K562 (cell line): ENCODE results near the gene UBE2R2. TPM values are rescaled to one million over a fixed set of nuclear protein-coding genes. Genes with fewer than 3 reads are reported as not detected.

Source experiments
- CBX1 ChIP-seq: sonication (generic); IDR thresholded peaks from 2 replicates; pipeline ENCODE4 v1.6.1; 2016; ENCODE audit warnings: antibody characterized with exemption, low read depth, mild to moderate bottlenecking
- E2F4 ChIP-seq: sonication (generic); formaldehyde crosslinking; IDR thresholded peaks from 2 replicates; pipeline ENCODE4 v1.8.0; 2022; ENCODE audit warnings: mild to moderate bottlenecking, low read depth, missing genetic modification reagents
- EP300 ChIP-seq: IDR thresholded peaks from 2 replicates; pipeline ENCODE4 v1.6.1; 2012; ENCODE audit warnings: low read length, improper control_type of control experiment
- ESRRA ChIP-seq: fragments of 450-650 bp; IDR thresholded peaks from 2 replicates; pipeline ENCODE4 v1.6.1; 2014; ENCODE audit warnings: low read depth, mild to moderate bottlenecking, moderate library complexity, borderline replicate concordance
- FOSL1 ChIP-seq: fragments of 200-800 bp; sonication (Bioruptor generic); conservative IDR thresholded peaks from 2 replicates; pipeline ENCODE4 v1.6.1; 2016; ENCODE audit warnings: missing genetic modification characterization, missing compliant biosample characterization
- GTF3C2 ChIP-seq: IDR thresholded peaks from 3 replicates; pipeline ENCODE4 v1.6.1; 2011; ENCODE audit warnings: borderline replicate concordance, mild to moderate bottlenecking, moderate library complexity; ENCODE audit not compliant: insufficient read length; ENCODE audit errors: extremely low read depth
- HEY1 ChIP-seq: fragments of 250-450 bp; sonication (Bioruptor Pico); IDR thresholded peaks from 2 replicates; pipeline ENCODE4 v1.5.0; 2020; ENCODE audit warnings: mild to moderate bottlenecking, moderate library complexity, borderline replicate concordance
- MAZ ChIP-seq, 2 experiments: fragments of 450-650 bp in 1 of 2; sonication (generic) in 1 of 2; formaldehyde crosslinking; IDR thresholded peaks in 1 of 2; conservative IDR thresholded peaks in 1 of 2; 2 replicates each; pipeline versions ENCODE4 v1.4.0 to v1.5.0; 2020; ENCODE audit warnings: mild to moderate bottlenecking in 1 of 2, missing genetic modification reagents in 1 of 2
- MITF ChIP-seq: IDR thresholded peaks from 2 replicates; pipeline ENCODE4 v1.6.1; 2014; ENCODE audit warnings: antibody characterized with exemption
- NFATC3 ChIP-seq: fragments of 450-650 bp; IDR thresholded peaks from 2 replicates; pipeline ENCODE4 v1.6.1; 2017; ENCODE audit warnings: mild to moderate bottlenecking
- NFIC ChIP-seq: fragments of 450-650 bp; IDR thresholded peaks from 2 replicates; pipeline ENCODE4 v1.6.1; 2017; ENCODE audit warnings: mild to moderate bottlenecking, inconsistent platforms
- RBBP5 ChIP-seq: fragments of 200-600 bp; sonication (generic); IDR thresholded peaks from 2 replicates; pipeline ENCODE4 v1.6.1; 2012; ENCODE audit warnings: borderline replicate concordance, mild to moderate bottlenecking, low read length, control low read depth, inconsistent platforms; ENCODE audit not compliant: insufficient read depth, poor library complexity, severe bottlenecking
- SP1 ChIP-seq: sonication (generic); formaldehyde crosslinking; IDR thresholded peaks from 2 replicates; pipeline ENCODE4 v1.8.1; 2022; ENCODE audit warnings: mild to moderate bottlenecking, missing genetic modification reagents
- TFAM ChIP-seq: fragments of 250-450 bp; sonication (Bioruptor Pico); conservative IDR thresholded peaks from 2 replicates; pipeline ENCODE4 v1.5.0; 2021; ENCODE audit warnings: mild to moderate bottlenecking, moderate library complexity
- ZKSCAN1 ChIP-seq: fragments of 150-350 bp; IDR thresholded peaks from 2 replicates; pipeline ENCODE4 v1.6.1; 2016; ENCODE audit warnings: low read depth, low read length
- ZNF224 ChIP-seq: sonication (generic); formaldehyde crosslinking; IDR thresholded peaks from 2 replicates; pipeline ENCODE4 v1.8.0; 2022; ENCODE audit warnings: mild to moderate bottlenecking, missing genetic modification reagents
- polyA plus RNA-seq, 8 experiments: library from polyadenylated mRNA; depleted of rRNA in 4 of 8; stranded (reverse) in 5 of 8; unstranded in 3 of 8; fragments of >200 nt; fragmentation: Nextera tagmentation in 2 of 8; fragmentation: Illumina TruSeq in 1 of 8; extraction: Ambion mirVana in 2 of 8; extraction: Trizol in 1 of 8; gene quantifications; 2 replicates each; pipeline versions ENCODE4 v1.2.1 to v1.2.3, GENCODE V29; 2011 to 2014; ENCODE audit warnings: inconsistent platforms in 1 of 8, missing spikeins in 1 of 8
- total RNA-seq, 7 experiments: library from RNA; depleted of rRNA in 6 of 7; stranded (reverse); fragments of >200 nt in 6 of 7; fragmentation: Illumina TruSeq in 2 of 7; extraction: Trizol in 2 of 7; gene quantifications; 2 replicates each; pipeline versions ENCODE4 v1.2.1 to v1.2.3, GENCODE V29; 2011 to 2021; ENCODE audit warnings: low replicate concordance in 1 of 7
- TF ChIP-seq, protein P1 (sequence below): fragments of 200-800 bp; sonication (Bioruptor generic); IDR thresholded peaks from 2 replicates; pipeline ENCODE4 v1.6.1; 2017; ENCODE audit warnings: missing genetic modification characterization, missing compliant biosample characterization
- TF ChIP-seq, protein P2 (sequence below): fragments of 450-650 bp; IDR thresholded peaks from 2 replicates; pipeline ENCODE4 v1.6.1; 2016; ENCODE audit warnings: missing biosample characterization, missing genetic modification characterization

UBE2R2 gene
- total and polyA plus RNA-seq, 9 of the 15 experiments (the other 6 are each of a cell fraction or from before 2014, with no cell fraction given): 7.8 to 26.2 (median 11.8) TPM

DNA sequence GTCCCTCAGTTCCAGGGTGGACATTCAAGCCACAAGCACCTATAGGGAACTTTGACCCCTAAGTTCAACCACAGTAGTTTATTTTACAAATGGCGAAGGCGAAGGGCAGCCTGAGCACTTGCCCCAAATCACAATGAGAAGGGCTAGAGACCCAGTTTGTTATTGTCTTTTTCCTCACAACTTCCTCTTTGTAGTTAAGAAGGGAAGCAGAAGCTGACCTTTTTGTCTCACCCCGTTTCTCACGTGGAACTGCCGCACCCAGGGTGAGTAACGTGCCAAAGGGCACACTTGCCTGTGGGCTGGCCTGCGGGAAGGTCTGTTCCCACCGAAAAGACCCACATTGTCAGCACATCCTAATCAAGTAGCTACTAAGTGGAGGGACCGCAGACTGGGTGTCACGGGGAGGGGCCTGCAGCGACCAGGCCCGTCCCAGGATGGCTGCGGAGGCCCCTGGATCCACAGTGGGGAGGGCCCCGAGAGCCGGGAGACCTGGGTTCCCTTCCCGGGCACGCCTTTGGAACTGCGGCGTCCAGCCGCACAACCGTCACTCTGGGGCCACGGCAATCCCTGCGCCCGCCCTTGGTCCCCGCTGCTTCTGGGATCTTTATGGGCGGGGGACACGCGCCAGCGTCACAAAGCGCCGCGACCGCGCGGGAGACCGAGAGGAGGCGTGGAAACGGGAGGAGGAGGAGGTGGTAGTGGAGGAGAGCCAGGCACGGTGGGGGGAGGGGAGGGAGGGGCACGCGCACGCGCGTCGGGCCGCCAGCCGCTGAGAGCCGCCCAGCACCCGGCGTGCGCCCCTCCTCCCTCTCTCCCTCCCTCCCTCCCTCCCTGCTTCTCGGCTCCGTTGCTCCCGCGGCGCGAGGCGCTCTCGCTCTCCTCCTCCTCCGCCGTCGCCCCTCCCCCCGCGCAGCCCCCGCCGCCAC is at the start of gene UBE2R2 (continued):
- TF ChIP-seq, protein P1, sequence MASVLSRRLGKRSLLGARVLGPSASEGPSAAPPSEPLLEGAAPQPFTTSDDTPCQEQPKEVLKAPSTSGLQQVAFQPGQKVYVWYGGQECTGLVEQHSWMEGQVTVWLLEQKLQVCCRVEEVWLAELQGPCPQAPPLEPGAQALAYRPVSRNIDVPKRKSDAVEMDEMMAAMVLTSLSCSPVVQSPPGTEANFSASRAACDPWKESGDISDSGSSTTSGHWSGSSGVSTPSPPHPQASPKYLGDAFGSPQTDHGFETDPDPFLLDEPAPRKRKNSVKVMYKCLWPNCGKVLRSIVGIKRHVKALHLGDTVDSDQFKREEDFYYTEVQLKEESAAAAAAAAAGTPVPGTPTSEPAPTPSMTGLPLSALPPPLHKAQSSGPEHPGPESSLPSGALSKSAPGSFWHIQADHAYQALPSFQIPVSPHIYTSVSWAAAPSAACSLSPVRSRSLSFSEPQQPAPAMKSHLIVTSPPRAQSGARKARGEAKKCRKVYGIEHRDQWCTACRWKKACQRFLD (CRISPR knock-in tag): no peak
- peak; percentile 46; the same call in 1 of the 2 replicates for TF ChIP-seq MITF
- 0 out of 2 replicates have a peak, but pooled peaks have one; percentile 41 for TF ChIP-seq CBX1
- TF ChIP-seq, protein P2, sequence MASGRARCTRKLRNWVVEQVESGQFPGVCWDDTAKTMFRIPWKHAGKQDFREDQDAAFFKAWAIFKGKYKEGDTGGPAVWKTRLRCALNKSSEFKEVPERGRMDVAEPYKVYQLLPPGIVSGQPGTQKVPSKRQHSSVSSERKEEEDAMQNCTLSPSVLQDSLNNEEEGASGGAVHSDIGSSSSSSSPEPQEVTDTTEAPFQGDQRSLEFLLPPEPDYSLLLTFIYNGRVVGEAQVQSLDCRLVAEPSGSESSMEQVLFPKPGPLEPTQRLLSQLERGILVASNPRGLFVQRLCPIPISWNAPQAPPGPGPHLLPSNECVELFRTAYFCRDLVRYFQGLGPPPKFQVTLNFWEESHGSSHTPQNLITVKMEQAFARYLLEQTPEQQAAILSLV (tag): no peak
- no peak for TF ChIP-seq TFAM (CRISPR knock-in tag)
- no peak for TF ChIP-seq ZKSCAN1
- TF ChIP-seq GTF3C2: no peak
- peak; percentile 54 for TF ChIP-seq NFIC
- no peak for TF ChIP-seq NFATC3
- 0 out of 2 replicates have a peak, but pooled peaks have one; percentile 21 for TF ChIP-seq FOSL1
- peak; percentile 65 to 91 for TF ChIP-seq MAZ (CRISPR knock-in tag; conservative IDR thresholded peaks at IDR 0.05 in 1 of 2, IDR thresholded peaks at IDR 0.05 in 1 of 2)
- no peak for TF ChIP-seq HEY1 (CRISPR knock-in tag)
- TF ChIP-seq SP1 (CRISPR knock-in tag): peak; percentile 75
- TF ChIP-seq E2F4: 0 out of 2 replicates have a peak, but pooled peaks have one; percentile 73
- peak; percentile 44; the same call in 1 of the 2 replicates for TF ChIP-seq ESRRA
- TF ChIP-seq ZNF224 (CRISPR knock-in tag): no peak
- no peak for TF ChIP-seq EP300
- TF ChIP-seq RBBP5: peak; percentile 17
